CD4-positive, CD25-positive, alpha-beta regulatory T cell (primary cell): ENCODE results near the gene RETREG1. TPM values are rescaled to one million over a fixed set of nuclear protein-coding genes. Genes with fewer than 3 reads are reported as not detected.

Experiments used
- ATAC-seq, 2 donors: fragments of 150-1000 bp; cut with Tn5 transposase; one replicate each; pipeline ENCODE4 v1.10.0; 2021; ENCODE audit warnings: low read depth in 2 of 2, moderate number of reproducible peaks in 2 of 2, moderate library complexity in 1 of 2
- DNase-seq, 3 donors: peaks; one replicate each; pipeline versions ENCODE4 v3.0.0 to v3.0.0-alpha.2; 2012 to 2022; ENCODE audit warnings: mixed read lengths in 1 of 3
- H3K27ac ChIP-seq: one replicate; pipeline ENCODE4 v1.7.0; 2013; ENCODE audit warnings: mild to moderate bottlenecking, low read length; ENCODE audit not compliant: insufficient read depth, poor library complexity, severe bottlenecking
- H3K27me3 ChIP-seq: one replicate; pipeline ENCODE4 v1.7.0; 2013; ENCODE audit warnings: low read length; ENCODE audit not compliant: control insufficient read depth, insufficient read depth
- H3K36me3 ChIP-seq: one replicate; pipeline ENCODE4 v1.7.0; 2013; ENCODE audit warnings: mild to moderate bottlenecking, low read length, moderate library complexity; ENCODE audit not compliant: control insufficient read depth, insufficient read depth
- H3K4me1 ChIP-seq: 2 replicates; pipeline ENCODE4 v1.7.0; 2013; ENCODE audit warnings: mild to moderate bottlenecking, low read length; ENCODE audit not compliant: insufficient read depth, control insufficient read depth, poor library complexity, severe bottlenecking
- H3K4me3 ChIP-seq: one replicate; pipeline ENCODE4 v1.7.0; 2013; ENCODE audit warnings: low read depth, mild to moderate bottlenecking, low read length, moderate library complexity
- H3K9me3 ChIP-seq, 2 experiments: 1 replicate in 1 of 2; 2 replicates in 1 of 2; pipeline ENCODE4 v1.7.0; 2013; ENCODE audit warnings: low read length in 2 of 2, mild to moderate bottlenecking in 1 of 2, moderate library complexity in 1 of 2; ENCODE audit not compliant: control insufficient read depth in 2 of 2
- H3K27ac Mint-ChIP-seq, 3 donors: one replicate each; pipeline ENCODE4 v1.8.0; 2020 to 2022; ENCODE audit warnings: mild to moderate bottlenecking in 3 of 3, mixed read lengths in 3 of 3, moderate library complexity in 2 of 3
- H3K27me3 Mint-ChIP-seq: one replicate; pipeline ENCODE4 v1.8.0; 2022; ENCODE audit warnings: mild to moderate bottlenecking, mixed read lengths
- H3K36me3 Mint-ChIP-seq: one replicate; pipeline ENCODE4 v1.8.0; 2020; ENCODE audit warnings: mixed read lengths
- H3K4me1 Mint-ChIP-seq, 4 donors: one replicate each; pipeline ENCODE4 v1.8.0; 2020 to 2022; ENCODE audit warnings: mixed read lengths in 4 of 4, mild to moderate bottlenecking in 1 of 4
- H3K4me3 Mint-ChIP-seq, 4 donors: one replicate each; pipeline ENCODE4 v1.8.0; 2020 to 2022; ENCODE audit warnings: mild to moderate bottlenecking in 4 of 4, mixed read lengths in 4 of 4, moderate library complexity in 3 of 4
- H3K9me3 Mint-ChIP-seq, 7 donors: one replicate each; pipeline ENCODE4 v1.8.0; 2020 to 2022; ENCODE audit warnings: mixed read lengths in 7 of 7, mild to moderate bottlenecking in 3 of 7, moderate library complexity in 2 of 7
- polyA plus RNA-seq, 4 donors: library from polyadenylated mRNA; unstranded; fragments of 300-500 nt; fragmentation: Illumina TruSeq; gene quantifications; one replicate each; pipeline ENCODE4 v1.2.3, GENCODE V29; 2021
- total RNA-seq: library from RNA; stranded (reverse); gene quantifications from one replicate; pipeline ENCODE4 v1.2.3, GENCODE V29; 2022

RETREG1 gene
- total and polyA plus RNA-seq, 5 donors from 2014 or later: 31.0 to 123 (median 64.3) TPM

DNA sequence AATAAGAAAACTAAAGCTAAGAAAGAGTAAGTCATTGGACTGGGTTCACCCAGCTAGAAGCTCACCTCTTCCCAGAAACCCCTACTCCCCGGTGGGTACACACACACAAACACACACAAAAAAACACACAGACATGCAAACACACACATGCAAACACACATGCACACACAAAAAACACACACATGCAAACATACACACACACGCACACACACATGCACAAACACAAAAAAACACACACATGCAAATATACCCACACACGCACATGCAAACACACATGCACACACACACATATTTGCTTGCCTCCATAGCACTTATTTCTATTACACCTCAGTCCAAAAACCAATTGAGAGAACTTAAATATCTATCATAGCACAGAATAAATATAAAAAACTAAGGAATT lies 26.1 kb downstream of the RETREG1 start:
- DNase-seq (no peak), ATAC-seq (no peak)
- Histone ChIP-seq H3K36me3 (peaks cover 20% of the 10 kb centered on the region), H3K27me3 (no peaks in the 10 kb centered on the region), H3K27ac (no peak overlapping the region), H3K4me3 (no peak overlapping the region), H3K4me1 (peaks cover 4% of the 10 kb centered on the region), H3K9me3 (no peaks in the 10 kb centered on the region)
- Mint-ChIP-seq H3K36me3 (peaks cover 53% of the 10 kb centered on the region), H3K27me3 (no peaks in the 10 kb centered on the region), H3K4me3 (no peak overlapping the region), H3K4me1 (peaks cover 11 to 84% (median 45%) of the 10 kb centered on the region in 4 donors), H3K27ac (peak overlapping the region in 2 of 3 donors; percentile 15 to 74), H3K9me3 (peaks cover 0 to 3% (median 0%) of the 10 kb centered on the region in 7 donors)

DNA sequence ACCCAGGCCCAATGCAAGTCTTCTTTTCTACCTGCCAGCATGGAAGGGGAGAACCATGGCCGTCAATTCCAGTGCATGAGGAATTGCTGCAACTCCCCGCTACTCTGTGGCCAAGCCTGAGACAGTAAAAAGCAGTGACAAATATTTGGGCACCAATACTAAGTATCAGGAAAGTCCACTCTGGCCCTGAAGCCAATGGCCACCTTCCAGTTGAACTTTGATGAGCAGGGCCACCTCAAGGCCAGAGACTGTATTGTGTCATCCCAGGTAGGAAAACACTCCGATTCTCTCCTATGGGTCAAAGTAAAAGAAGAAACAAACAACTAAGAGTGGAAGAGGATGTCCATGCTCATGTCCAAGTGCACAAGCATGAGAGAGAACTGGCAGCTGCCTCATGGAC lies 27.1 kb downstream of the RETREG1 start:
- H3K36me3 Mint-ChIP-seq: peaks cover 47% of the 10 kb centered on the region
- H3K27ac Mint-ChIP-seq: peak overlapping the region in 2 of 3 donors; percentile 5 to 47
- H3K36me3 ChIP-seq: peaks cover 17% of the 10 kb centered on the region

DNA sequence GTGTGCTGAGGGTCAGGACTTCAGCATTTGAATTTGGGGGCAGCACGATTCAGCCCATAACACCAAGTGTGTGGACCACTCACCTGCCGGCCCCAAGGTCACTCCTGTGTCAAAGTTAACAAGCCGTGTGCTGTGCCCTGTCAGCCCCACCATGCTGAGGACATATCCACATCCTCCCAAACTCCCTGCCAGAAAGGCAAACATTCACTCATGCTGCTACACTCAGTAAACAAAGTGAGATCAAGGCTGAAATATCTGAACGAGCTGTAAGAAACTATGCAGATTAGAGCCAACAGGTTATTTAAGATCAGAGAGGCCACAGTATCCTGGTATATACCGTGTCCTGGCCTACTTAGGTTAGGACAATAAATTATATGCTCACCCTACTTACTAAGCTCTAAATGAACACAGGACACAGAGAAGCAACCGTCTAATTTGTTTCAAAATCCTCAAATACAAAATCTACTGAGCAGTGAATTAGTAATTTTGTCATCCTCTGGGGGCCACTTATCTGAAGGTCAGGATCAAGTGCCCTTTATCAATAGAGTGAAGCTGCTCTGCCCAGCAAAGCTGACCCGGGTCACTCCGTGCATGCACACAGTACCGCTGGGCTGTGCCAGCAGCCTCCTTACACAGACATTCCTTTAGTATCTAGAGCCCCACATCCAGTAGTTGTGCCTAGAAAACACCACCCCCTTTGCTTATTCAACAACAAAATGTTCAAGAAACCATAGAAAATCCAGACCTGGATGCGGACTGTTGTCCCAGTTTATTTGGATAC lies 28.2 kb downstream of the RETREG1 start:
- Mint-ChIP-seq H3K4me3 (no peak overlapping the region), H3K27me3 (no peaks in the 10 kb centered on the region), H3K9me3 (peaks cover 0 to 3% (median 0%) of the 10 kb centered on the region in 7 donors), H3K4me1 (peaks cover 14 to 78% (median 40%) of the 10 kb centered on the region in 4 donors), H3K36me3 (peaks cover 44% of the 10 kb centered on the region), H3K27ac (peak overlapping the region; percentile 24 to 74 (median 27))
- H3K27ac ChIP-seq: no peak overlapping the region
- no peak for ATAC-seq
- H3K4me3 ChIP-seq: no peak overlapping the region
- no peak for DNase-seq
- no peaks in the 10 kb centered on the region for H3K9me3 ChIP-seq
- H3K27me3 ChIP-seq: no peaks in the 10 kb centered on the region
- H3K36me3 ChIP-seq: peaks cover 17% of the 10 kb centered on the region
- peaks cover 4% of the 10 kb centered on the region for H3K4me1 ChIP-seq

More for the DNA sequence above, 27.1 kb downstream of the RETREG1 start:
- DNase-seq (no peak), ATAC-seq (no peak)
- Histone ChIP-seq H3K27ac (no peak overlapping the region), H3K27me3 (no peaks in the 10 kb centered on the region), H3K9me3 (no peaks in the 10 kb centered on the region), H3K4me1 (peaks cover 4% of the 10 kb centered on the region), H3K4me3 (no peak overlapping the region)
- no peaks in the 10 kb centered on the region for H3K27me3 Mint-ChIP-seq
- peaks cover 0 to 3% (median 0%) of the 10 kb centered on the region in 7 donors for H3K9me3 Mint-ChIP-seq
- H3K4me3 Mint-ChIP-seq: no peak overlapping the region
- peaks cover 11 to 84% (median 43%) of the 10 kb centered on the region in 4 donors for H3K4me1 Mint-ChIP-seq

DNA sequence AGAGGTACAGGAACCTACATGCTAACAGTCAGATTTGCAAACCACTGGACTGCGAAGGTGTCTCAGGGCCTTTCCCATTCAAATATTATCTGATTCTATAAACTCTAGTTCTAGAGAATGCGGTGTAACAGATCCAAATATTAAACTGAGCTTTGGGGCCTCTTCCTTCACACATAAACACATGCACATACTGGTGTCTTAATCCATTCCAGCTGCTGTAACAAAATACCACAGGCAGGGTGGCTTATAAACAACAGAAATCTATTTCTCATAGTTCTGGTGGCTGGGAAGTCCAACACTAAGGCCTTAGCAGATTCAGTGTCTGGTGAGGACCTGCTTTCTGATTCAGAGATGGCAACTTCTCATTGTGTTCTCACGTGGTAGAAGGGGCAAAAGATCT lies 30.2 kb downstream of the RETREG1 start:
- Mint-ChIP-seq H3K4me1 (peaks cover 14 to 64% (median 24%) of the 10 kb centered on the region in 4 donors), H3K4me3 (no peak overlapping the region), H3K9me3 (peaks cover 0 to 3% (median 0%) of the 10 kb centered on the region in 7 donors), H3K27me3 (no peaks in the 10 kb centered on the region), H3K27ac (peak overlapping the region in 1 of 3 donors; percentile 74), H3K36me3 (peaks cover 41% of the 10 kb centered on the region)
- Histone ChIP-seq H3K4me3 (no peak overlapping the region), H3K9me3 (no peaks in the 10 kb centered on the region), H3K4me1 (no peaks in the 10 kb centered on the region), H3K27ac (no peak overlapping the region), H3K36me3 (peaks cover 17% of the 10 kb centered on the region), H3K27me3 (no peaks in the 10 kb centered on the region)
- no peak for DNase-seq
- ATAC-seq: no peak

DNA sequence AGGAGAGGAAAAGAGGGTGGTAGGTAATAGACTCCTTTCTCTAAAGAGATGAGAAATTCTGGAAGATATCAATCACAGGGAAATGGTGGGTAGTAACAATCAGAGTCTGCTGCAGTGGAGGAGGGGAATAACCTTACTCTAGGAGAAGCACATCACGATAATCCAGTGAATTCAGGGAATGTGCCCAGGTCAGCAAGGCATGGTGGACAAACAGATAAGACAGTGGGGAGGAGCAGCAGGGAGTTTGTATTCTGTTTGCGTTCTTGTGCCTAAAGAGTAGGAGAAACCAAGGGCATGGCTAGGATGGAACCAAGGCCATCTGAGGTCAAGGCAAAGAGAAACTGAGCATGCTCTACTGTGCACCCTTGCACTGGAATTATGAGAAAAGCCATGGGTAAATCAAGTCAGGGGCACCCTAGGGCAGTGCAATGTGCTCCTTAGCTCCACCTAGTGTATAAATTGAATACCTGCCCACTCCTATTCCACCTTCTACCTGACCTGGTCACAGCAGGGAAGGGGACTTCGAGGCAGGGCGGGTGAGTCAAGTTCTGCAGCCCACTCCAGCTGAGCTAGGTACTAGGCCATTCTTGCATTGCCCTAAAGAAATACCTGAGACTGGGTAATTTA lies 31.6 kb downstream of the RETREG1 start:
- H3K27me3 Mint-ChIP-seq: no peaks in the 10 kb centered on the region
- DNase-seq (peak in 1 of 3 donors; percentile 7), ATAC-seq (peak in 1 of 2 donors; percentile 20)
- Histone ChIP-seq H3K27me3 (no peaks in the 10 kb centered on the region), H3K36me3 (peaks cover 17% of the 10 kb centered on the region), H3K4me1 (no peaks in the 10 kb centered on the region), H3K9me3 (no peaks in the 10 kb centered on the region), H3K4me3 (no peak overlapping the region), H3K27ac (no peak overlapping the region)
- H3K9me3 Mint-ChIP-seq: peaks cover 0 to 3% (median 0%) of the 10 kb centered on the region in 7 donors
- peak overlapping the region in 2 of 3 donors; percentile 6 to 66 for H3K27ac Mint-ChIP-seq
- H3K4me1 Mint-ChIP-seq: peaks cover 4 to 59% (median 18%) of the 10 kb centered on the region in 4 donors
- H3K4me3 Mint-ChIP-seq: no peak overlapping the region
- peaks cover 36% of the 10 kb centered on the region for H3K36me3 Mint-ChIP-seq

DNA sequence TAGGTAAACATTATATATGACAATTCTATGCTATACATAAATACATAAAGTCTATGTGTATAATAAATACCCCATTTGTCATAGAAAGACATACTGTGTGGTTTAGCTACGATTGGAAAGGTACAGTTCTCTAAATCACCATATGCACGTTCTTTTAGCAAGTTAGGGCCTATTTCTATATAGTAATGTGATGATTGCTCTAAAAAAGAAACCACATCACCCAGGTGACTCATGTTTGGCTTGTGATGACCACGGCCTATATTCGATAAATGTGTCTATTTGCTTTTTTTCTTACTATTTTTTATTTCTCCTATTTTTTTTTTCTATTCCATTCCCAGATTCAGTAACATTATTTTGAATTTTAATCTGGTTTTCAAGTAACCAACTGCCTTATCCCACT lies 34.7 kb downstream of the RETREG1 start:
- ATAC-seq: no peak
- peaks cover 0 to 3% (median 0%) of the 10 kb centered on the region in 7 donors for H3K9me3 Mint-ChIP-seq
- no peak for DNase-seq
- no peak overlapping the region for H3K27ac Mint-ChIP-seq
- Histone ChIP-seq H3K27me3 (no peaks in the 10 kb centered on the region), H3K27ac (no peak overlapping the region), H3K4me1 (no peaks in the 10 kb centered on the region), H3K4me3 (no peak overlapping the region), H3K36me3 (peaks cover 2% of the 10 kb centered on the region), H3K9me3 (no peaks in the 10 kb centered on the region)
- H3K27me3 Mint-ChIP-seq: no peaks in the 10 kb centered on the region
- H3K4me1 Mint-ChIP-seq: peaks cover 0 to 50% (median 15%) of the 10 kb centered on the region in 4 donors
- H3K36me3 Mint-ChIP-seq: peaks cover 21% of the 10 kb centered on the region
- no peak overlapping the region for H3K4me3 Mint-ChIP-seq

DNA sequence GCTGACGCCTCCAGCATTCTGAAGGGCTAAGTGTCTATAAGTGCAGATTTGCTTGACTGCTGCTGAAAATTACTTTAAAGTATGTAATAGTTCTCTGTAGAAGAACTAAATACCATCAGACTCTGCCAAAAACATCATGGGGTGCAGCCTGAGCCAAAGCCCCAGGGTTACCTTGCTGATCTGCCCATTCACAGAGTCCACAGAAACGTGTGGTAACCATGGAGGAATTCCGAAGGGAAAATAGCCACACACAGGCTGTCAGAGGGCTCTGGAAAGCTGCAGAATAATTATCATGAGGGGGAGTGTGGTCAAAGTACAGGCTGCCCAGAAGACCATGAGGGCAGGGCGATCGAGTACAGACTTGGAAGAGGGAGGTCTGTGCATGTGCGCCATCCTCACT lies 36.4 kb downstream of the RETREG1 start:
- H3K27me3 Mint-ChIP-seq: no peaks in the 10 kb centered on the region
- no peaks in the 10 kb centered on the region for H3K9me3 Mint-ChIP-seq
- Histone ChIP-seq H3K27ac (no peak overlapping the region), H3K4me1 (no peaks in the 10 kb centered on the region), H3K4me3 (no peak overlapping the region), H3K9me3 (no peaks in the 10 kb centered on the region), H3K36me3 (no peaks in the 10 kb centered on the region), H3K27me3 (no peaks in the 10 kb centered on the region)
- peaks cover 16% of the 10 kb centered on the region for H3K36me3 Mint-ChIP-seq
- no peak overlapping the region for H3K4me3 Mint-ChIP-seq
- H3K4me1 Mint-ChIP-seq: peaks cover 0 to 42% (median 12%) of the 10 kb centered on the region in 4 donors
- no peak for ATAC-seq
- no peak for DNase-seq
- no peak overlapping the region for H3K27ac Mint-ChIP-seq
